Natural killer cell (primary cell): Measurements from ENCODE around the gene TMEM53. TPM values are rescaled to one million over a fixed set of nuclear protein-coding genes. Genes with fewer than 3 reads are reported as not detected.

Source experiments
- ATAC-seq, 3 donors: fragments of 150-1000 bp in 2 of 3; fragments of 200-7000 bp in 1 of 3; cut with Tn5 transposase; 1 replicate in 1 of 3; 2 replicates in 2 of 3; pipeline ENCODE4 v1.10.0; 2021; ENCODE audit warnings: mild to moderate bottlenecking in 2 of 3, moderate library complexity in 2 of 3
- DNase-seq, 2 donors: peaks; one replicate each; pipeline versions ENCODE4 v3.0.0 to v3.0.0-alpha.2; 2013 to 2021; ENCODE audit warnings: mixed read lengths in 1 of 2
- H3K27ac ChIP-seq: one replicate; pipeline ENCODE4 v1.5.1; 2013; ENCODE audit warnings: mild to moderate bottlenecking, low read length
- H3K27me3 ChIP-seq: one replicate; pipeline ENCODE4 v1.6.1; 2013; ENCODE audit warnings: low read length; ENCODE audit not compliant: control insufficient read depth, insufficient read depth
- H3K36me3 ChIP-seq: one replicate; pipeline ENCODE4 v1.6.1; 2013; ENCODE audit warnings: low read length; ENCODE audit not compliant: control insufficient read depth, insufficient read depth
- H3K4me1 ChIP-seq: one replicate; pipeline ENCODE4 v1.6.1; 2013; ENCODE audit warnings: low read length; ENCODE audit not compliant: control insufficient read depth, insufficient read depth
- H3K4me3 ChIP-seq: one replicate; pipeline ENCODE4 v1.5.1; 2013; ENCODE audit warnings: low read length
- H3K9me3 ChIP-seq: one replicate; pipeline ENCODE4 v1.6.1; 2013; ENCODE audit warnings: low read length; ENCODE audit not compliant: control insufficient read depth, insufficient read depth
- H3K27ac Mint-ChIP-seq, 2 donors: one replicate each; pipeline ENCODE4 v1.8.0; 2022; ENCODE audit warnings: mild to moderate bottlenecking in 2 of 2, mixed read lengths in 2 of 2, moderate library complexity in 1 of 2
- H3K27me3 Mint-ChIP-seq, 2 donors: one replicate each; pipeline ENCODE4 v1.8.0; 2022; ENCODE audit warnings: low read depth in 2 of 2, mixed read lengths in 2 of 2
- H3K36me3 Mint-ChIP-seq: one replicate; pipeline ENCODE4 v1.8.0; 2022; ENCODE audit warnings: mixed read lengths
- H3K4me1 Mint-ChIP-seq, 2 donors: one replicate each; pipeline ENCODE4 v1.8.0; 2022; ENCODE audit warnings: mixed read lengths in 2 of 2
- H3K4me3 Mint-ChIP-seq: one replicate; pipeline ENCODE4 v1.8.0; 2022; ENCODE audit warnings: mild to moderate bottlenecking, moderate library complexity, mixed read lengths
- H3K9me3 Mint-ChIP-seq, 2 donors: one replicate each; pipeline ENCODE4 v1.8.0; 2022; ENCODE audit warnings: mixed read lengths in 2 of 2
- CTCF ChIP-seq: fragments of 200-600 bp; IDR thresholded peaks from one replicate; pipeline ENCODE4 v1.8.0; 2022; ENCODE audit warnings: antibody characterized with exemption
- WGBS: methylation state at CpG from one replicate; pipeline ENCODE4 v1.1.7; 2013; ENCODE audit warnings: missing lambda C conversion rate; ENCODE audit not compliant: insufficient coverage; 5-methylcytosine and 5-hydroxymethylcytosine counted together
- intact Hi-C: fragments of 100-400 bp; cut with micrococcal nuclease; formaldehyde crosslinking; loops from one replicate; pipeline ENCODE4 v1.14.2; 2022
- total RNA-seq, 4 donors: library from RNA; stranded (reverse); fragments of 120-200 nt in 1 of 4; gene quantifications; one replicate each; pipeline versions ENCODE4 v1.2.3 to v1.2.4, GENCODE V29; 2013 to 2022

Gene TMEM53
- total RNA-seq, 3 donors from 2014 or later (not counting 1 experiment from before 2014, with no cell fraction given): 2.2 to 3.8 (median 3.3) TPM

GRCh38 chr1:44652445-44653106 is 21.7 kb downstream of the TMEM53 start:
- Mint-ChIP-seq H3K27ac (peak overlapping the region; percentile 2 to 29), H3K4me3 (no peak overlapping the region)

GRCh38 chr1:44651069-44651468 is 23.2 kb downstream of the TMEM53 start:
- intact Hi-C loops: no loop called here
- no peak for TF ChIP-seq CTCF
- Mint-ChIP-seq H3K27ac (peak overlapping the region in 1 of 2 donors; percentile 2), H3K4me3 (no peak overlapping the region), H3K9me3 (no peaks in the 10 kb centered on the region), H3K4me1 (peaks cover 0 to 9% of the 10 kb centered on the region in 2 donors), H3K27me3 (no peaks in the 10 kb centered on the region), H3K36me3 (peaks cover 7% of the 10 kb centered on the region)
- no peaks in the 10 kb centered on the region for H3K27me3 ChIP-seq
- no peaks in the 10 kb centered on the region for H3K9me3 ChIP-seq
- 97% methylated on average over 7 of the region's 8 CpGs for WGBS
- ATAC-seq (no peak), DNase-seq (no peak)
- H3K36me3 ChIP-seq: peaks cover 49% of the 10 kb centered on the region
- no peak overlapping the region for H3K27ac ChIP-seq
- H3K4me3 ChIP-seq: no peak overlapping the region
- peaks cover 2% of the 10 kb centered on the region for H3K4me1 ChIP-seq

More at GRCh38 chr1:44652445-44653106, 21.7 kb downstream of the TMEM53 start:
- TF ChIP-seq CTCF: peak; percentile 92
- DNase-seq: peak; percentile 71 to 87
- peaks cover 35% of the 10 kb centered on the region for H3K36me3 ChIP-seq
- H3K4me1 ChIP-seq: peaks cover 2% of the 10 kb centered on the region
- no peaks in the 10 kb centered on the region for H3K9me3 ChIP-seq
- Mint-ChIP-seq H3K36me3 (peaks cover 7% of the 10 kb centered on the region), H3K9me3 (no peaks in the 10 kb centered on the region), H3K4me1 (peaks cover 0 to 5% of the 10 kb centered on the region in 2 donors), H3K27me3 (no peaks in the 10 kb centered on the region)
- no peak overlapping the region for H3K4me3 ChIP-seq
- no peak overlapping the region for H3K27ac ChIP-seq
- WGBS: 72% methylated on average over 6 of the region's 7 CpGs
- H3K27me3 ChIP-seq: no peaks in the 10 kb centered on the region
- ATAC-seq: peak; percentile 91 to 99 (median 97)
- intact Hi-C loops: loop anchor here (1.0 to 2.0 kb wide), 3 partner anchors 80 to 436 kb away; no protein-coding TSS in a partner anchor

- Histone ChIP-seq H3K9me3 (no peaks in the 10 kb centered on the region), H3K27ac (no peak overlapping the region), H3K27me3 (no peaks in the 10 kb centered on the region), H3K4me1 (peaks cover 2% of the 10 kb centered on the region), H3K36me3 (peaks cover 57% of the 10 kb centered on the region), H3K4me3 (no peak overlapping the region)
- no peak for TF ChIP-seq CTCF
- ATAC-seq (no peak), DNase-seq (no peak)
- WGBS: 98% methylated on average over 23 of the region's 23 CpGs
- Mint-ChIP-seq H3K27ac (no peak overlapping the region), H3K36me3 (peaks cover 7% of the 10 kb centered on the region), H3K4me1 (peaks cover 0 to 9% of the 10 kb centered on the region in 2 donors), H3K27me3 (no peaks in the 10 kb centered on the region), H3K4me3 (no peak overlapping the region), H3K9me3 (no peaks in the 10 kb centered on the region)
- intact Hi-C loops: no loop called here
Observed at GRCh38 chr1:44650159-44650831, 24.0 kb downstream of the TMEM53 start.
